ENCODE results near the gene ACACB.

ACACB gene

DNA sequence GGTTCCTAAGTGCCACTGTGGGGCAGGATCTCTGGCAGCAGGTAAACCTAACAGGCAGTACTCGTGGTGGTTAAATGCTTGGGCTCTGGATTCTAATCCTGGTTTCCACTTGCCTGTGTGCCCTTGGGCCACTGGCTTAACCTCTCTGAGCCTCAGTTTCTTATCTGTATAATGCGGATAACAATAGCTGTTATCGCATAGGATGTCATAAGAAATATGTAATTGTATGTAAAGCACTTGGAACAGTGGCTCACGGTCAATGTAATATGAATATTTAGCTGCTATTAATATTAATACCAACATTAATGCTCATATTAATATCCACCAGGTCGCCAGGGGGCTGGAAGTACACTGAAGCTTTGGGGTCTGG, 175.9 kb downstream of the ACACB start:
- no peak overlapping the region for H3K4me3 ChIP-seq (ENCODE audit: low read depth, low read length)
- DNase-seq (ENCODE audit: low read depth, low spot score) = no peak
- in situ Hi-C loops (cut with HindIII; ENCODE audit: low sequenced_read_pairs) = no loop called here
- TF ChIP-seq, protein P1, sequence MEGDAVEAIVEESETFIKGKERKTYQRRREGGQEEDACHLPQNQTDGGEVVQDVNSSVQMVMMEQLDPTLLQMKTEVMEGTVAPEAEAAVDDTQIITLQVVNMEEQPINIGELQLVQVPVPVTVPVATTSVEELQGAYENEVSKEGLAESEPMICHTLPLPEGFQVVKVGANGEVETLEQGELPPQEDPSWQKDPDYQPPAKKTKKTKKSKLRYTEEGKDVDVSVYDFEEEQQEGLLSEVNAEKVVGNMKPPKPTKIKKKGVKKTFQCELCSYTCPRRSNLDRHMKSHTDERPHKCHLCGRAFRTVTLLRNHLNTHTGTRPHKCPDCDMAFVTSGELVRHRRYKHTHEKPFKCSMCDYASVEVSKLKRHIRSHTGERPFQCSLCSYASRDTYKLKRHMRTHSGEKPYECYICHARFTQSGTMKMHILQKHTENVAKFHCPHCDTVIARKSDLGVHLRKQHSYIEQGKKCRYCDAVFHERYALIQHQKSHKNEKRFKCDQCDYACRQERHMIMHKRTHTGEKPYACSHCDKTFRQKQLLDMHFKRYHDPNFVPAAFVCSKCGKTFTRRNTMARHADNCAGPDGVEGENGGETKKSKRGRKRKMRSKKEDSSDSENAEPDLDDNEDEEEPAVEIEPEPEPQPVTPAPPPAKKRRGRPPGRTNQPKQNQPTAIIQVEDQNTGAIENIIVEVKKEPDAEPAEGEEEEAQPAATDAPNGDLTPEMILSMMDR (IDR thresholded peaks at IDR 0.05; ENCODE audit: low read depth, low read length) = no peak

DNA sequence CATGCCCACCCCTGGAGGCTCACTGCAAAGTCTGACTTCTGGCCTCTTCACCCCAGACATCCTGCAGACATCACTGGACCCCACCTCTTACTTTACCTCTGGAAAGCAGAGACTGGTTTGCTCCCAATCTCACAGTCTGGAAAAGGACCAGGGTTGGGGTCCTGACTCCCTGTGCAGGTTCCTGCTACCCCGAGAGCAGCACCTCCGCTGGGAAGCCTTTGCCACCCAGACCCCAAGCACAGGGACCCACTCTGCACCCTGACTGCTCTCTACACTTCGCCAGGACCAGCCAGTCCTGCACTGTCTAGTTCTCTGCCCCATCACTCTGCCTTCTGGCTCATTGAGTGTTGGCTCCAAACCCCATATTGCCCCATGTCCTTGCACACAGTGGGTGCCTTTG, 176.7 kb downstream of the ACACB start:
- TF ChIP-seq, protein P1 (IDR thresholded peaks at IDR 0.05; ENCODE audit: low read depth, low read length) = no peak
- DNase-seq (ENCODE audit: low read depth, low spot score) = no peak
- in situ Hi-C loops (cut with HindIII; ENCODE audit: low sequenced_read_pairs) = no loop called here
- no peak overlapping the region for H3K4me3 ChIP-seq (ENCODE audit: low read depth, low read length)

DNA sequence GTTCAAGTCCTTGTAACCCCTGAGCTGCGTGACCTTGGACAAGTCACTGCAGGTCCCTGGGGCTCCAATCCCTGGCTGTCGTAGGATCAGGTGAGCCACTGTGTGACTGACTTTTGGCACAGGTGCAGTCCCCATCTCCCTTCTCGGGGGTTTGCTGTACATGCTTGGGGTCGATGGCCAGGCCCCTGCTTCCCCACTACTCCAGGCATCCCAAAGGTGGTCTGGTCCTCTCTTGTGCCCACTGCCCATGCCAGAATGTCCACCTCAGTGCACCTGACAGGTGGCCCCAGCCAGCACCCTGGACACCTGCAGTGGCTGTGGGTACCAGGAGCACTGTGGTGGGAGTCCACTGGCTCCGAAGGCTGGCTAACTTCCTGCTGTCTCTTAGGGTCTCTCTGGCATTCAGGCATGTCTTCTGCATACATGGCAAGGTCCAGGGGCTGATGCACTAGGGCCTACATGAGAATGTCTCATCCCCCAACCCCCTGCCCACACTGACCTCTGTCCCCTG, 178.0 kb downstream of the ACACB start:
- in situ Hi-C loops (cut with HindIII; ENCODE audit: low sequenced_read_pairs) = no loop called here
- no peak for DNase-seq (ENCODE audit: low read depth, low spot score)
- TF ChIP-seq, protein P1 (IDR thresholded peaks at IDR 0.05; ENCODE audit: low read depth, low read length) = no peak

DNA sequence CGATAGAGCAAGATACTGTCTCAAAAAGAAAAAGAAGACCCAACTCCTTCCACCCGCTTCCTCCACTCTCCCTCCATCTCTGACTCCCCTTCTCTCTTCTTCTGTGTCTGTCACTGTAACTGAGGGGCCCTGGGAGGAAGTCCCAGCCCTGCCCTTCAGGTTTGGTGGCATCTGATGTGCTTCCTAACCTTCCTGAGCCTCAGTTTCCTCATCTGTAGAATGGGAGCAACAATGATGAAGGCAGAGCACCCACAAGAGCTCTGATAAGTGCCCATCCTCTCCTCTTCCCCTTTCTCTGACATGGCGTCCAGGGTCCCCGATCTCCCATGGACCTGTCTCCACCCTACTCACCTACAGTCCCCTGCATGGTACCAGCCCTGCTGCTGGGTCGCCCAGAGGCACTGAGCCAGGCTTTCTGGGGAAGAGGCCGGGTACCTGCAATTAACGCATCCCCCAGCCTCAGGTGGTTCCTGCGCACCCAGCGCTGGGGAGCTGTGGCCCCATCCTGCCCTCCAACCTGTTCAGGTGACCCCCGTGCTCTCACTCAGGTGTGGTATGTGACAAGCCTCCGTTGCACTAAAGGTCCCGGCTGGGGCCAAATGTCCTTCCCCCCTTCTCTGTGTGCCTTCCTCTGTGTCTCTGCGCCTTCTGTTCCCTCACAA, 179.5 kb downstream of the ACACB start:
- TF ChIP-seq, protein P1 (IDR thresholded peaks at IDR 0.05; ENCODE audit: low read depth, low read length) = no peak
- in situ Hi-C loops (cut with HindIII; ENCODE audit: low sequenced_read_pairs) = no loop called here
- no peak for DNase-seq (ENCODE audit: low read depth, low spot score)
- H3K4me3 ChIP-seq (ENCODE audit: low read depth, low read length) = no peak overlapping the region

More for the DNA sequence above, 178.0 kb downstream of the ACACB start:
- no peak overlapping the region for H3K4me3 ChIP-seq (ENCODE audit: low read depth, low read length)

DNA sequence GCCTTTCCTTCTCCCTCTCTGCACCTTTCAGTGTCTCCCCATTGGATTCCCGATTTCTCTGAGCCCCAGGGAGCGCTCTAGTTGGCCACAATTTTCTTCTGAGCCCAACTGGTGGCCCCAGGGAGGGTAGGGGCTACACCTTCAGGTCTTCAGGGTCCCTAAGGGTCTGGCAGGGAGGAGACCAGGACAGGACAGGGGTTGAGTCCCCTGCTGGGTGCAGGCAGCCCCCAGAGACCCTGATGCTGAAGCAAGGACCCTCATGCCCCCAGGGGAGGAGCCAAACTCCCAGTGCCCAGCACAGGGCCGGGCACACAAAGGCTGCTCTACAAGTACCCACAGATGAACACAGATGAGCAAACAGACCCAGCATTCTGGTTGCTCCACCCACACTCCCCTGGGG, 180.0 kb downstream of the ACACB start:
- H3K4me3 ChIP-seq (ENCODE audit: low read depth, low read length) = no peak overlapping the region
- DNase-seq (ENCODE audit: low read depth, low spot score) = no peak
- TF ChIP-seq, protein P1 (IDR thresholded peaks at IDR 0.05; ENCODE audit: low read depth, low read length) = no peak
- in situ Hi-C loops (cut with HindIII; ENCODE audit: low sequenced_read_pairs) = no loop called here

DNA sequence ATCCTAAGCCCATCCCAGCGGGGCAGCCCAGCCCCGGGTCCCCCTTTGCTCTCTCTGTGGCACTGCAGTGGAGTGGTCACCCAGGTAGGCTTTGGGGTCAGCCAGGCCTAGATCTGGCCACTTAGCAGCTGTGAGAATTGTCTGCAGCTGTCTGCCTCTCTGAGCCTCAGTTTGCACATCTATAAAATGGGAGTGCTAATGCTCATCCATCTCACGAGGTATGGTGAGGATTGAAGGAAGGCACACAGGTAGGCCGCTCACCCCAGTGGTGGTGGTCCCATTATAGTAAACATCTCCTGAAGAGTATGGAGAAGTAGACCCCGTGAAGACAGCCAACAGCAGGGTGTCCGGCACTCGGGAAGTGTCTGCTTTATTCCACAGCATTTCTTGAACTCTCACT, 183.5 kb downstream of the ACACB start:
- in situ Hi-C loops (cut with HindIII; ENCODE audit: low sequenced_read_pairs) = no loop called here
- H3K4me3 ChIP-seq (ENCODE audit: low read depth, low read length) = no peak overlapping the region
- TF ChIP-seq, protein P1 (IDR thresholded peaks at IDR 0.05; ENCODE audit: low read depth, low read length) = no peak
- no peak for DNase-seq (ENCODE audit: low read depth, low spot score)
